Endothelial cell of umbilical vein (primary cell): ENCODE measurements around the gene MAP2K4.

Source experiments
- EZH2 ChIP-seq: IDR thresholded peaks from 2 replicates; pipeline ENCODE4 v1.6.1; 2012; ENCODE audit warnings: borderline replicate concordance, low read depth, mild to moderate bottlenecking, moderate library complexity, low read length, inconsistent platforms; ENCODE audit not compliant: severe bottlenecking
- FOS ChIP-seq: IDR thresholded peaks from 2 replicates; pipeline ENCODE4 v1.6.1; 2011; ENCODE audit warnings: mild to moderate bottlenecking, low read length, moderate library complexity, borderline replicate concordance; ENCODE audit not compliant: insufficient read depth
- GATA2 ChIP-seq: IDR thresholded peaks from 2 replicates; pipeline ENCODE4 v1.7.0; 2011; ENCODE audit warnings: low read depth, mild to moderate bottlenecking, moderate library complexity, mixed read lengths, low read length; ENCODE audit not compliant: insufficient read length, insufficient read depth
- JUN ChIP-seq: IDR thresholded peaks from 2 replicates; pipeline ENCODE4 v1.6.1; 2011; ENCODE audit warnings: borderline replicate concordance, low read depth; ENCODE audit not compliant: insufficient read length, insufficient read depth
- POLR2A ChIP-seq: IDR thresholded peaks from 2 replicates; pipeline ENCODE4 v1.6.1; 2012; ENCODE audit warnings: low read depth, mild to moderate bottlenecking, control low read depth, low read length
- POLR2AphosphoS5 ChIP-seq: IDR thresholded peaks from 2 replicates; pipeline ENCODE4 v1.6.1; 2012; ENCODE audit warnings: low read depth, mild to moderate bottlenecking, control low read depth, low read length, moderate library complexity; ENCODE audit not compliant: insufficient read depth
- TF ChIP-seq, protein P1 (sequence below): IDR thresholded peaks from 2 replicates; pipeline ENCODE4 v1.6.1; 2011; ENCODE audit not compliant: insufficient read depth, insufficient read length
- TF ChIP-seq, protein P2 (sequence below), 2 donors: IDR thresholded peaks; 1 replicate in 1 of 2; 2 replicates in 1 of 2; pipeline ENCODE4 v1.5.1; 2011; ENCODE audit warnings: low read length in 2 of 2, mild to moderate bottlenecking in 2 of 2, moderate library complexity in 2 of 2, control low read depth in 1 of 2, inconsistent platforms in 1 of 2, low read depth in 1 of 2; ENCODE audit not compliant: insufficient read depth in 1 of 2; ENCODE audit errors: extremely low read depth in 1 of 2

DNA sequence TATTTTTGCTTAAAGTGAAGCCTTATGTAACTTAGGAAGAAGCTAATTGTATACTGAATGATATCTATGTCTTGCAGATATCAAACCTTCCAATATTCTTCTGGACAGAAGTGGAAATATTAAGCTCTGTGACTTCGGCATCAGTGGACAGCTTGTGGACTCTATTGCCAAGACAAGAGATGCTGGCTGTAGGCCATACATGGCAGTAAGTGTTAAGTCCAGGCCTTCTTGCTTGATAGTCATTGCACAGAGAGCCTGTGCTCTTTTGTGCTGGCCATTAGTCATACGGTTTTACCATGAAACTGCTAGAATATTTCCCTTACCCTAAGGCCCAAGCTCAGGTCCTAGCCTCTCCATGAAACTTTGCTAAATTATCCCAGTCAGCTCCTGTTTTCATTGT lies 92.5 kb downstream of the MAP2K4 start:
- TF ChIP-seq EZH2 (no peak), POLR2AphosphoS5 (no peak), POLR2A (no peak), JUN (no peak), GATA2 (no peak), FOS (no peak)
- TF ChIP-seq, protein P1, sequence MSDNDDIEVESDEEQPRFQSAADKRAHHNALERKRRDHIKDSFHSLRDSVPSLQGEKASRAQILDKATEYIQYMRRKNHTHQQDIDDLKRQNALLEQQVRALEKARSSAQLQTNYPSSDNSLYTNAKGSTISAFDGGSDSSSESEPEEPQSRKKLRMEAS: no peak
- TF ChIP-seq, protein P2, sequence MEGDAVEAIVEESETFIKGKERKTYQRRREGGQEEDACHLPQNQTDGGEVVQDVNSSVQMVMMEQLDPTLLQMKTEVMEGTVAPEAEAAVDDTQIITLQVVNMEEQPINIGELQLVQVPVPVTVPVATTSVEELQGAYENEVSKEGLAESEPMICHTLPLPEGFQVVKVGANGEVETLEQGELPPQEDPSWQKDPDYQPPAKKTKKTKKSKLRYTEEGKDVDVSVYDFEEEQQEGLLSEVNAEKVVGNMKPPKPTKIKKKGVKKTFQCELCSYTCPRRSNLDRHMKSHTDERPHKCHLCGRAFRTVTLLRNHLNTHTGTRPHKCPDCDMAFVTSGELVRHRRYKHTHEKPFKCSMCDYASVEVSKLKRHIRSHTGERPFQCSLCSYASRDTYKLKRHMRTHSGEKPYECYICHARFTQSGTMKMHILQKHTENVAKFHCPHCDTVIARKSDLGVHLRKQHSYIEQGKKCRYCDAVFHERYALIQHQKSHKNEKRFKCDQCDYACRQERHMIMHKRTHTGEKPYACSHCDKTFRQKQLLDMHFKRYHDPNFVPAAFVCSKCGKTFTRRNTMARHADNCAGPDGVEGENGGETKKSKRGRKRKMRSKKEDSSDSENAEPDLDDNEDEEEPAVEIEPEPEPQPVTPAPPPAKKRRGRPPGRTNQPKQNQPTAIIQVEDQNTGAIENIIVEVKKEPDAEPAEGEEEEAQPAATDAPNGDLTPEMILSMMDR (IDR thresholded peaks at IDR 0.05; ENCODE audit: extremely low read depth in 1 of 2, insufficient read depth in 1 of 2, low read depth in 1 of 2, low read length in 2 of 2): no peak
